Mammary epithelial cell (primary cell): ENCODE results near the gene PALM2AKAP2.

ENCODE experiments used
- CTCF ChIP-seq, 2 donors: IDR thresholded peaks in 1 of 2; conservative IDR thresholded peaks in 1 of 2; 2 replicates each; pipeline ENCODE4 v1.5.1; 2011 to 2012; ENCODE audit warnings: inconsistent platforms in 2 of 2, low read length in 2 of 2, mild to moderate bottlenecking in 2 of 2, control low read depth in 1 of 2, low read depth in 1 of 2; ENCODE audit not compliant: insufficient read depth in 1 of 2; ENCODE audit errors: extremely low read depth in 1 of 2
- EZH2 ChIP-seq: IDR thresholded peaks from 2 replicates; pipeline ENCODE4 v1.6.1; 2012; ENCODE audit warnings: low read length, inconsistent platforms, borderline replicate concordance

GRCh38 chr9:109815366-109815947 is 35.5 kb downstream of the PALM2AKAP2 start:
- TF ChIP-seq CTCF (conservative IDR thresholded peaks at IDR 0.05 in 1 of 2, IDR thresholded peaks at IDR 0.05 in 1 of 2; ENCODE audit: extremely low read depth in 1 of 2, insufficient read depth in 1 of 2, low read depth in 1 of 2, low read length in 2 of 2) (no peak), EZH2 (no peak)
